Stimulated activated CD8-positive, alpha-beta memory T cell treated with anti-CD3 and anti-CD28 coated beads, Interleukin-15, amount 100 ng/mL, for 48 hours (primary cell): ENCODE results near the gene VSTM2B.

ENCODE experiments used
- DNase-seq, 2 donors: peaks; one replicate each; pipeline ENCODE4 v3.0.0-alpha.2; 2020; ENCODE audit warnings: low read depth in 2 of 2

VSTM2B gene

GRCh38 chr19:29497241-29497640, 28.6 kb upstream of the VSTM2B start:
- DNase-seq, result no peak

DNA sequence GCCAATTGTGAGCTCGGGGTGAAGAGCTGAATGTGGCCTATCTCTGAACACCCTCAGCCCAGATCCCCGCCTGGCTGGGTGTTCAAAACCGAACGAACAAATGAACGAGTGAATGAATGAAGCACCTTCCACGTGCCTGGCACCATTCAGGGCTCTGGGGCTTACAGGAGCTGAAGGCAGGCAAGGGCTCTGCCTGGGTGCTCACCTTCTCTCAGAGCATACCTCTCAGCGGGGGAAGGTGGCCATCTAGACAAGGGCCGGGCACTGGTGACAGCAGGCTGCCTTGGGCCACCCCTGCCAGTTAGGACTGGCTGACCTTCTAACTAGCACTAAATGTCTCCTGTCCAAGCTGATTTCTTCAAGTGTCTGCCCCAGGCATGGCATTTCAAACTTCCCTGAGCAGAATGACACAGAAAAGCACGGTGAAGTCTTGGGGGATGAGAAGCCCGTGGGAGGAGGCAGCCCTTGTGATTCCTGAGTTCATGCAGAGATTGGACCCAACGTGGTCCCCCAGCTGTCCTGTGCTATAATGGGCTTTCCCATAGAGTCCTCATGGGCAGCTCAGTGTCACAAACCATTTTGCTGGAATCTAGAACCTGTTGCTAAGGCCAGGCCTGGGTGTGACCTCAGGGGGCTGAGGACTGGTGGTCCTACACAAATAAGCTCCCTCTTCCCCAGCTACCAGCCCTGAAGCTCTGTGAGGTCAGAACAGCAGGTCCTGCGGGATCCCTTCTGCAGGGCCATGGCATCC, 27.9 kb upstream of the VSTM2B start:
- DNase-seq, result no peak

- no peak for DNase-seq
These were observed 26.4 kb upstream of the VSTM2B start for GRCh38 chr19:29499261-29499920.

- no peak for DNase-seq
These were observed 25.7 kb upstream of the VSTM2B start for GRCh38 chr19:29499921-29500590.

DNA sequence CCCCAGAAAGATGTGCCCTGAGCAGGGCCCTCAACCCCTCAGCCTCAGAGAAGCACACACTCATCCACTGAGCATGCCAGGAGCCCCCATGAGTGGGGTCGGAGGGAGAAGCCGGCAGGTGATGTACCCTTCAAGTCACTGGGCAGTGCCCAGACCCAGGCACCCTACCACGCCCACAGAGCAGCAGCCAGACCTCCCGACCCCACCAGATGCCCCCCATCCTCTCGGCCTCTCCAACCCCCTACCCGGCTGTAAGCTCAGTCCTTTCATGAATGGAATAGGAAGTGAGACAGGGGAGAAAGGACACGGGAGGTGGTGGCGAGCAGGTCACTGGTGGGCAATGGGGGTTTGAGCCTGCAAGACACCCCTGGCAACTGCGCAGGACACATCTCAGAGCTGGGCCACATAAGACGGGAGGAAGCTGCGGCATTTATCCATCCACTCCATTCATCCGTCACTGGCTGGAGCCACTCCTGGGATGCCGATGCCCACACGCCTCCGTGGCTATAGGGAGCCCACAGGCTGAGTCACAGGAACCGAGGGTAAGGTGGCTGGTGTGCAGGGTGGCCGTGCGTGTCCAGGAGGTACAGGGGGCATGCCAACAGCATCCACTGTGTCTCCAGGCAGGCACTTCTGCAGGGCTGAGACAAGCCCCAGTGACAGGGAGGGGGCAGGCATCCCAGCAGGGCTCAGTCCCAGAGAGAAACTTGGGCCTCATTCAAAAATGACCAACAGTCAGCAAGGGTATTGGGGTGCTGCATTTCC, 23.8 kb upstream of the VSTM2B start:
- DNase-seq, result no peak

DNA sequence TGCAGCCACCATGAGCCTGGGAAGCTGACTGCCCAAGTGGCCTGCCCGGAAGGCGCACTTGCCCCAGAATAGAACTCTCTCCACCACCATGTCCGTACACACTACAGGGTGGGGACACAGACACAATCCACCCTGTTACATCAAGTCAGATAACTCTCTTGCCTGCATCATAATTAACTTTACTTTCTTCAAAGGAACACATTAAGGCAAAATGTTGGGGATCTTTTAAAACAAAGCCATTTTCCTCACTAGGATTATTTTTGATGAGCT, 23.3 kb upstream of the VSTM2B start:
- DNase-seq, result no peak

- no peak for DNase-seq
These were observed 22.5 kb upstream of the VSTM2B start for GRCh38 chr19:29503140-29503758.

GRCh38 chr19:29503785-29504184, 22.0 kb upstream of the VSTM2B start:
- no peak for DNase-seq

DNA sequence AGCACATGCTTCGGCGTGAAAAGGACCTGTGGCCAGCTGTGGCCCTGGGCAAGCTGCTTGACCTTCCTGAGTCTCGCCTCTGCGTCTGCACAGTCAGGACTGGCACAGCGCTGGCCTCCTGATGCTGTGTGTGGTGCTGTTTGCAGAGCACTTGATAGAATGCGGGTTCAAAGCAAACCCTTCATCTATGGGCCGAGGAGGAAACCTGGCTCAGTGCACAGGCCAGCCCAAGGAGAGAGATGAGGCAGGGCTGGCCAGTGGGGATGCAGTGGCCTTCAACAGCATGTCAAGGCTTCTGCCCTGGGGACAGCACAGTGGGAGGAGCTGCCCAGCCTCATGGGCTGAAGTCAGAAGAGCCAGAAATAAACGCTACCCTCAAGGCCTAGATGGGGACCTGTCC, 21.3 kb upstream of the VSTM2B start:
- DNase-seq, result no peak

- DNase-seq, result no peak
These were observed 20.5 kb upstream of the VSTM2B start for GRCh38 chr19:29505097-29505824.

DNA sequence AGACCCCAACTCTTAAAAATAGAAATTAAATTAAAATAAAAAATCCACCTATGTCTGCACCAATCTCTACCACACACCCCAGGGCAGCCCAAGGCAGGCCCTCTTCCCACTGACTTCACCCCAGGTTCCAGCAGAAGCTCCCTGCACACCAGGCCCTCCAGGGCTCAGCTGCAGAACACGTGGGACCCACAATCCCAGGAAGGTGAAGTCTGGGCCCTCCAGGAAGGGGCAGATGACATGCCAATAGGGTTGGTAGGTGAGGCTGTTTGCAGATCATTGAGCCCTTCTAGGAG, 19.2 kb upstream of the VSTM2B start:
- DNase-seq, result no peak

DNA sequence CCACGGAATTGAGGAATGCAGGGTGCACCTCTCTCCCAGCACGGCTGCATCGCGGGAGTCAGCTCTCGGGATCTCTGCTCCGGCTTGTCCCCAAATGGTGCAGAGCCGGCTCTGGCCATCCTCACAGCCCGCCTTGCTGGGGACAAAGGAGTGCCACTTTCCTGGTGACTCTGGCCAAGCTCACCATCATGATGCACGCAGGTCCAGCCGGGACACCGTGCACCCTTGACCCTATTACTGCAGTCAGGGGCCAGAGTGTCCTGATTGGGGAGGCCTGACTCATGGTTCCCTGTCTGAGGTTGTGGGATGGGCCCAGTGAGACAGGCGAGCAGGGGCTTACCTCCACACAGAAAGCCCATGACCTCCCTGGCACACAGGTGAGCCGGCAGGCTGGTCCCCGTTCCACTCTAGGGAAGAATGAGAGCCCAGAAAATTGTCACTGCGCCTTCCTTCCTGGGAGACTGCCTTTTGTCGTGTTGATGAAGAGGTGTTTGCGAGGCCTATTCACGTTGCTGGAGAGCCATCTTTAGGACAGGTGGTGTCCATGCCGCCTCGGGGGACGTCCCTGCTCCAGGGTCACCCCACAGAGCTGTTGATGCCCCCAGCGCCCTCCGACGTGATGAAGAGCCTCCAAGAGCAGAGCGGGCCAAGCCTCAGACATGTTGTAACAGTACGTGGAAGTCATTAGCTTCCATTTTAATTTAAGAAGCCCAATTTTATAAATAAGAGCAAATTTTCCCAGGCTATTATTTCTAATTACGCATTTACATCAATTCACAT, 18.5 kb upstream of the VSTM2B start:
- DNase-seq, result no peak

- DNase-seq, result no peak
These were observed 17.6 kb upstream of the VSTM2B start for GRCh38 chr19:29508181-29508580.

DNA sequence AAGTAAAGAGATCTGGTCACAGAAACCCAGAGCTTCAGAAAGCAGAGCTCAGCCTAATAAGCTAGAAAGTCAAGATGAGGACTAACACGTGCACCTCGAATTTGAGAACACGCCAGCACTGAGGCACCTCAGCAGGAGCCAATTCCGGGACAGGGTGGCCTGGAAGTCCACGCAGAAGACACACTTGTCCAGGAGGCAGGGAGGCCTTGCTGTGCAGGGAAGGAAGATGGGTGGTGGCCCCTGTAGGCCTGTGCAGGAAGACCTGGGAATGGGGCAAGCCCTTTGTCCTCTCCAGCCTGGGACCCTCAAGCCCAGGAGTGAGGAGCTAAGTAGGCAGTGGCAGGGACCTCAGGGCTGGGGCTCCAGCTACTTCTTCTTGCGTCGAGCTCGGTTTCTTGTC, 16.3 kb upstream of the VSTM2B start:
- DNase-seq, result no peak

GRCh38 chr19:29510701-29511265, 15.0 kb upstream of the VSTM2B start:
- DNase-seq, result no peak

GRCh38 chr19:29511768-29512167, 14.0 kb upstream of the VSTM2B start:
- DNase-seq, result no peak

- no peak for DNase-seq
These were observed 13.0 kb upstream of the VSTM2B start for GRCh38 chr19:29512748-29513147.

DNA sequence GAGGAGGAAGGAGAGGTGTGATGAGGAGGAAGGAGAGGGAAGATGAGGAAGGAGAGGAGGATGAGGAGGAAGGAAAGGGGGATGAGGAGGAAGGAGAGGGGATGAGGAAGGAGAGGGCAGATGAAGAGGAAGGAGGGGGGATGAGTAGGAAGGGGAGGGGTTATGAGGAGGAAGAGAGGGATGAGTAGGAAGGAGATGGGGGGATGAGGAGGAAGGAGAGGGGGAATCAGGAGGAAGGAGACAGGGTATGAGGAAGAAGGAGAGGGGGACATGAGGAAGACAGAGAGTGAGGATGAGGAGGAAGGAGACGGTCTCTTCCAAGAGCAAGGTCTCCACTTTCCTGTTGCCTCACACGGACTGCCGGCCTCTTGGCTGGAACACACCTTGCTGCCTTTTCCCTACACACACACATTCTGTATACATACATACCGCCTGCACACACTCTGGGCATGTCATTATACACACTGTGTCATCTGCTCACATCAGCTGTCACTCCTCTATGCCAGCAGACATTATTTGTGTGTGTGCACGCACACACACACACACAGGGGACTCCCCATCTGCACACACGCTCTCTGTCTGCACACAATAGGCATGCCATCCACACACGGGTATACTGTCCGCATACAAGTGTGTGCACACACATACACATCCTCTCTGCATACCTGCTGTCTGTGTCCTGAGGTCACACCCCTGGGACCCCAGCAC, 11.1 kb upstream of the VSTM2B start:
- no peak for DNase-seq

GRCh38 chr19:29515233-29515619, 10.6 kb upstream of the VSTM2B start:
- no peak for DNase-seq
